ENCODE data around the gene SP7.

DNA sequence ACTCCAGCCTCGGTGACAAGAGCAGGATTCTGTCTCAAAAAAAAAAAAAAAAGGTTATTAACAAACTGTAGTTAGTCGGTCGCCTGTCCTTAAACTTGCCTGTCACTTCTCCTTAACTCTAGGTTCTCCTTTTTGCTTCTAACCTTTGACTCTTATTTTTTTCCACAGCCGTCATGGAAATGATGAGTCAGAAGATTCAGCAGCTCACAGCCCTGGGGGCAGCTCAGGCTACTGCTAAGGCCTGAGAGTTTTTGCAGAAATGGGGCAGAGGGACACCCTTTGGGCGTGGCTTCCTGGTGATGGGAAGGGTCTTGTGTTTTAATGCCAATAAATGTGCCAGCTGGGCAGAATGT, 37.1 kb downstream of the SP7 start:
- TF ChIP-seq EZH2phosphoT487 (IDR thresholded peaks at IDR 0.05; ENCODE audit: insufficient read depth, low read depth), result no peak
- TF ChIP-seq EZH2 (IDR thresholded peaks at IDR 0.05; ENCODE audit: insufficient read depth, poor library complexity, severe bottlenecking), result no peak

Data from GM23248 (cell line).